ENCODE data around the gene UBQLN4. TPM values are rescaled to one million over a fixed set of nuclear protein-coding genes. Genes with fewer than 3 reads are reported as not detected.
A peak's percentile ranks its signal among the peaks of the same experiment; 100 is the strongest.

Gene UBQLN4
- total RNA-seq, 4 donors from 2014 or later: 19.5 to 32.1 (median 22.8) TPM

DNA sequence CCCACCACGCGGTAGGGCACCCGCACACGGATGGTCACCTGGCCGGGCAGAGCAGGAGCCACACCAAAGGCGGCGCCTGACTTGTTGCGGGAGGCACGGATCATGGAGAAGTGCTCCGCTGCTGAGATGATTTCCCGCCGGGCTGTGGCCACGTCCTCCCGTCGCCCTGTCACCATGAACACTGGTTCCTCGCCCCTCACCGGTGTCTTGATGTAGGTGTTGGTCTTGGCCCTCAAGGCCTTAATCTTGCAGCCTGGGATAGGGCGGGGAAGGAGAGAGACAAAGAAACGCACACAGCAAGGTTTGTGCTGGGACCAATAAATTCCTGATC, 23.8 kb upstream of the UBQLN4 start:
- peak overlapping the region in 1 of 4 donors; percentile 69 for H3K27ac ChIP-seq
- no peaks in the 10 kb centered on the region for H3K27me3 ChIP-seq
- TF ChIP-seq EP300 (IDR thresholded peaks at IDR 0.05): no peak
- TF ChIP-seq POLR2A (IDR thresholded peaks at IDR 0.05): no peak
- TF ChIP-seq, protein P1, sequence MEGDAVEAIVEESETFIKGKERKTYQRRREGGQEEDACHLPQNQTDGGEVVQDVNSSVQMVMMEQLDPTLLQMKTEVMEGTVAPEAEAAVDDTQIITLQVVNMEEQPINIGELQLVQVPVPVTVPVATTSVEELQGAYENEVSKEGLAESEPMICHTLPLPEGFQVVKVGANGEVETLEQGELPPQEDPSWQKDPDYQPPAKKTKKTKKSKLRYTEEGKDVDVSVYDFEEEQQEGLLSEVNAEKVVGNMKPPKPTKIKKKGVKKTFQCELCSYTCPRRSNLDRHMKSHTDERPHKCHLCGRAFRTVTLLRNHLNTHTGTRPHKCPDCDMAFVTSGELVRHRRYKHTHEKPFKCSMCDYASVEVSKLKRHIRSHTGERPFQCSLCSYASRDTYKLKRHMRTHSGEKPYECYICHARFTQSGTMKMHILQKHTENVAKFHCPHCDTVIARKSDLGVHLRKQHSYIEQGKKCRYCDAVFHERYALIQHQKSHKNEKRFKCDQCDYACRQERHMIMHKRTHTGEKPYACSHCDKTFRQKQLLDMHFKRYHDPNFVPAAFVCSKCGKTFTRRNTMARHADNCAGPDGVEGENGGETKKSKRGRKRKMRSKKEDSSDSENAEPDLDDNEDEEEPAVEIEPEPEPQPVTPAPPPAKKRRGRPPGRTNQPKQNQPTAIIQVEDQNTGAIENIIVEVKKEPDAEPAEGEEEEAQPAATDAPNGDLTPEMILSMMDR (IDR thresholded peaks at IDR 0.05): no peak
- DNase-seq (ENCODE audit: low spot score in 2 of 2): no peak
- H3K4me1 ChIP-seq: peaks cover 0 to 41% (median 10%) of the 10 kb centered on the region in 4 donors
- H3K36me3 ChIP-seq: no peaks in the 10 kb centered on the region
- no peaks in the 10 kb centered on the region for H3K9me3 ChIP-seq
- WGBS, 2 donors: 83 to 90% methylated on average over 8 to 18 of the region's 19 CpGs
- H3K4me3 ChIP-seq: no peak overlapping the region

DNA sequence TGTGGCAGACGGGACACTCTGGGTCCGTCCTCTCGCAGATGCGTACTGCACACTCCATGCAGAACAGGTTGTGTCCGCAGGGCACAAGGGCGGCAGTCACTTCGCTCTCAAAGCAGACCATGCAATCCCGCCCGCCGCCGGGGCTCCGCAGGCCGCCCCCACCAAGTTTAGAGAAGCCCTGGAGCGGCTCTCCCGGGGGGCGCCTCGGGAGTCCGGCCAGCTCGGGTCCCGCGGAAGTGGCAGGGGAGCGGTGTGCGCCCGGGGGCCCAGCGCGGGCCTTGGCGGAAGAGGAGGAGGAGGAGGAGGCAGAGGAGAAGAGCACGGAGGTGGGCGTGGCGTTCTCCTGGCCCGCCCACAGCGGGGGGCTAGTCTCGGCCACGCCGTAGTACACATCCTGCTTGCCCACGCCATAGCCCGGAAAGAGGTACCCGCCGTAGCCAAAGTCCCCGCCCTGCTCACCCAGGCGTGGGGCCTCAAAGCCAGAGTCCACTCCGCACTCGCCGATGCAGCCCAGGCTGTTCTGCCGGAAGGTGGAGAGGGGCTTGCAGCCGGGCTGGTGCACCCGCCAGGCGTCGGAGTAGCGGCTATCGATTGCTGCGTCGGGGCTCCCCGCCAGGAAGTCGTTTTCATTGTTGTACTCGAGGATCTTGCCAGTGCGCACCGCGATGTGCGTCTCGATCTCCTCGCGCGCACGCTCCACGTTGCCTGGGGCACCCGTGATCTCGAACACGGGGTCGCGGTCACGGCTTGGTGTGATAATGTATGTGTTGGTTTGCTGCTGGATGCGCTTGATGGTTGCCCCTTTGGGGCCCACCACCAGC, 23.2 kb upstream of the UBQLN4 start:
- Histone ChIP-seq H3K27ac (peak overlapping the region in 1 of 4 donors; percentile 69), H3K4me3 (peak overlapping the region; percentile 41 to 58 (median 45)), H3K9me3 (no peaks in the 10 kb centered on the region), H3K4me1 (peaks cover 0 to 36% (median 6%) of the 10 kb centered on the region in 4 donors), H3K36me3 (no peaks in the 10 kb centered on the region), H3K27me3 (no peaks in the 10 kb centered on the region)
- TF ChIP-seq EP300 (IDR thresholded peaks at IDR 0.05) (peak in 1 of 2 donors; percentile 37), POLR2A (IDR thresholded peaks at IDR 0.05) (no peak)
- TF ChIP-seq, protein P1 (IDR thresholded peaks at IDR 0.05): peak in 2 of 5 experiments; percentile 17 to 35
- 34 to 42% methylated on average over 46 to 60 of the region's 73 CpGs for WGBS, 2 donors
- no peak for DNase-seq (ENCODE audit: low spot score in 2 of 2)

DNA sequence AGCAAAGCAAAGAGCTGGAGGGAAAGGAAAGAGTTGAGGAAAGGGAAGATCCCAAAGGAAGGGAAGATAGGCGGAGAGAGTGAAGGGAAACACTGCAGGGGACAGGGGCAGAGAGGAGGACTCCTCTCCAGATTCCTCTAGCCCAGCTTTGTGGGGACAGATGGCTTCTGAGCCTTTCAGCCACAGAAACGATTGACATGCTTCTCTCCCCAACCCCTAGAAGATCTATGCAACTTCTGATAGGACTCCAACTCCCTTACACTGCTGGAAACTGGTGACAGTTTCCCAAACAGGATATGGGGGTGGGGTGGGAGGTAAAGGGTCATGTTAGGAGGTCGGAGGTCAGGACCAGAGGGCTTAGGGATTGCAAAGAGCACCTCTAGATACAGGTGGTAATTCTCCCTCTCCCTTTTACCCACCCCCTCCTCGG, 22.2 kb upstream of the UBQLN4 start:
- Histone ChIP-seq H3K9me3 (no peaks in the 10 kb centered on the region), H3K36me3 (no peaks in the 10 kb centered on the region), H3K4me1 (peaks cover 0 to 26% (median 3%) of the 10 kb centered on the region in 4 donors), H3K27ac (peak overlapping the region in 1 of 4 donors; percentile 69), H3K27me3 (no peaks in the 10 kb centered on the region), H3K4me3 (peak overlapping the region in 3 of 4 donors; percentile 41 to 58 (median 49))
- no peak for DNase-seq (ENCODE audit: low spot score in 2 of 2)
- TF ChIP-seq, protein P1 (IDR thresholded peaks at IDR 0.05): no peak
- TF ChIP-seq EP300 (IDR thresholded peaks at IDR 0.05) (no peak), POLR2A (IDR thresholded peaks at IDR 0.05) (no peak)
- WGBS, 2 donors: 48 to 53% methylated on average over 4 of the region's 4 CpGs

DNA sequence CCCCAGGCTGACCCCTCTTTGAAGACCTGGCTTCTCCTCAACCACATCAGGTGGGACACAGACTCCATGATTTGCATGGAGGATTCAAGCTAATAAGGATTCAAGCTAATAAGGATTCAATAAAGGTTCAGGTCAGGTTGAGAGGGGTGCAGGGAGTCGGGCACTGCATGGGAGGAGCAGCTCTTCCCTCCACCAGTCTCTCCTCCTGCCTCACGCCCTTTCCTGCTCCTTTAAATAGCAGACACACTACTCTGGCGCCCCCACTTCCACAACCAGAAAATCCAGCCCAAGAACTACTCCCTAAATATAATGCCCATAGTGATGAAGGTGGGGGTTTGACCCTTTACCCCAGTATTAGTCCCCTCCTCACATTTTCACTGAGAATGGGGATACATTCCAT, 21.6 kb upstream of the UBQLN4 start:
- TF ChIP-seq POLR2A (IDR thresholded peaks at IDR 0.05) (no peak), EP300 (IDR thresholded peaks at IDR 0.05) (no peak)
- TF ChIP-seq, protein P1 (IDR thresholded peaks at IDR 0.05): no peak
- WGBS, 2 donors: 44 to 59% methylated on average over 3 of the region's 3 CpGs
- DNase-seq (ENCODE audit: low spot score in 2 of 2): no peak
- H3K27me3 ChIP-seq: no peaks in the 10 kb centered on the region
- no peak overlapping the region for H3K27ac ChIP-seq
- no peaks in the 10 kb centered on the region for H3K9me3 ChIP-seq
- no peak overlapping the region for H3K4me3 ChIP-seq
- peaks cover 0 to 19% (median 3%) of the 10 kb centered on the region in 4 donors for H3K4me1 ChIP-seq
- no peaks in the 10 kb centered on the region for H3K36me3 ChIP-seq

DNA sequence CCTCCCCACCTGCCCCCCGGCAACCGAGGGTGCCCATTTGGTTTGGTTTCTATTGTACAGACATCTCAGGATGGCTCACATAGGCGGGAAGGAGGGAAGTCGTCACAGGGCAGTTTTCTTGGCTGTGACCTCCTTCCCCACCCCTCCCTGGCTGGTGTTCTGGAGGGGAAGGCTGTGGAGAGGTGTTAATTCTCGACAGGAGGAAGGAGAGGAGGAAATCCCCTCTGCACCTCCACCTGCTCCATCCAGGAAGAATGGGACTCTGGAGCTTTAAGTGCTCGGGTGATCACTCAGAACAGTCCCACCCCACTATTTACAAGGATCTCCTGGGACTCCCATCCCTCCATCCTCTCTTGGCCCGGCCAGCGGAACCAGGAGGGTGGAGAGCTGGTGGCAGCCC, 21.1 kb upstream of the UBQLN4 start:
- Histone ChIP-seq H3K4me1 (peaks cover 0 to 19% (median 3%) of the 10 kb centered on the region in 4 donors), H3K27me3 (no peaks in the 10 kb centered on the region), H3K4me3 (no peak overlapping the region), H3K36me3 (no peaks in the 10 kb centered on the region), H3K9me3 (no peaks in the 10 kb centered on the region), H3K27ac (no peak overlapping the region)
- no peak for TF ChIP-seq EP300 (IDR thresholded peaks at IDR 0.05)
- TF ChIP-seq POLR2A (IDR thresholded peaks at IDR 0.05): no peak
- TF ChIP-seq, protein P1 (IDR thresholded peaks at IDR 0.05): no peak
- WGBS, 2 donors: 48 to 53% methylated on average over 8 of the region's 8 CpGs
- DNase-seq (ENCODE audit: low spot score in 2 of 2): no peak

Data from tibial nerve (tissue), 4 donors.